Caco-2 (cell line): ENCODE data around the gene TRPM5. TPM values are rescaled to one million over a fixed set of nuclear protein-coding genes. Genes with fewer than 3 reads are reported as not detected.

Experiments used
- BruUV-seq: library from RNA; stranded (reverse); fragments of 400-500 nt; replicated peaks from 2 replicates; lab custom pipeline; 2021; lab: Mats Ljungman, UMichigan
- CTCF ChIA-PET: fragments of 300-600 bp; sonication (Branson Sonifier 250); formaldehyde crosslinking; loops from one replicate; lab custom pipeline; 2022; ENCODE audit warnings: antibody characterized with exemption; lab: Charles Lee
- POLR2A ChIA-PET: fragments of 300-600 bp; sonication (Branson Sonifier 250); formaldehyde crosslinking; loops from one replicate; lab custom pipeline; 2022; ENCODE audit warnings: antibody characterized with exemption; lab: Charles Lee
- DNase-seq, 2 experiments: peaks; one replicate each; pipeline versions ENCODE4 v3.0.0 to v3.0.0-alpha.2; 2020 to 2022
- H3K27me3 ChIP-seq: replicated peaks from 2 replicates; pipeline ENCODE4 v1.6.0; 2011; ENCODE audit warnings: low read length; ENCODE audit not compliant: control insufficient read depth, insufficient read depth
- H3K36me3 ChIP-seq: 2 replicates; pipeline ENCODE4 v1.5.1; 2011; ENCODE audit warnings: low read length; ENCODE audit not compliant: control insufficient read depth, insufficient read depth
- H3K4me1 ChIP-seq: fragments of 250-450 bp; sonication (Bioruptor Pico); 2 replicates; pipeline ENCODE4 v1.5.1; 2020; ENCODE audit warnings: mild to moderate bottlenecking
- H3K4me3 ChIP-seq: 2 replicates; pipeline ENCODE4 v1.5.1; 2011; ENCODE audit warnings: low read depth, mild to moderate bottlenecking, control low read depth, low read length
- H3K9me3 ChIP-seq: fragments of 250-450 bp; sonication (Bioruptor Pico); 2 replicates; pipeline ENCODE4 v1.5.1; 2020; ENCODE audit warnings: mild to moderate bottlenecking, moderate library complexity
- H3K27ac Mint-ChIP-seq: one replicate; pipeline ENCODE4 v1.8.0; 2022; ENCODE audit warnings: mixed read lengths; ENCODE audit not compliant: unreplicated experiment
- H3K27me3 Mint-ChIP-seq: one replicate; pipeline ENCODE4 v1.8.0; 2022; ENCODE audit warnings: mixed read lengths; ENCODE audit not compliant: insufficient read depth, unreplicated experiment
- H3K36me3 Mint-ChIP-seq: one replicate; pipeline ENCODE4 v1.8.0; 2022; ENCODE audit warnings: mild to moderate bottlenecking, mixed read lengths; ENCODE audit not compliant: insufficient read depth, unreplicated experiment
- H3K4me1 Mint-ChIP-seq: one replicate; pipeline ENCODE4 v1.8.0; 2022; ENCODE audit warnings: low read depth, mixed read lengths; ENCODE audit not compliant: unreplicated experiment
- H3K4me3 Mint-ChIP-seq: one replicate; pipeline ENCODE4 v1.8.0; 2022; ENCODE audit warnings: mild to moderate bottlenecking, moderate library complexity, mixed read lengths; ENCODE audit not compliant: unreplicated experiment
- H3K9me3 Mint-ChIP-seq: one replicate; pipeline ENCODE4 v1.8.0; 2022; ENCODE audit warnings: mixed read lengths; ENCODE audit not compliant: unreplicated experiment
- intact Hi-C: fragments of 100-400 bp; cut with micrococcal nuclease; formaldehyde crosslinking; loops from one replicate; pipeline ENCODE4 v1.10.0; 2022; ENCODE audit not compliant: unreplicated experiment
- total RNA-seq: library from RNA; stranded (reverse); gene quantifications from 2 replicates; pipeline ENCODE4 v1.2.3, GENCODE V29; 2022
- TF ChIP-seq, protein P1 (sequence below), 2 experiments: fragments of 200-600 bp in 1 of 2; IDR thresholded peaks; 1 replicate in 1 of 2; 2 replicates in 1 of 2; pipeline versions ENCODE4 v1.5.1 to v1.8.0; 2011 to 2022; ENCODE audit warnings: antibody characterized with exemption in 1 of 2, control low read depth in 1 of 2, inconsistent platforms in 1 of 2, low read depth in 1 of 2, low read length in 1 of 2, mild to moderate bottlenecking in 1 of 2, moderate library complexity in 1 of 2; ENCODE audit not compliant: insufficient read depth in 1 of 2, severe bottlenecking in 1 of 2, unreplicated experiment in 1 of 2

Gene TRPM5
- total RNA-seq, 1 experiment from 2014 or later: not detected

GRCh38 chr11:2412323-2412722 lies 32.0 kb downstream of the TRPM5 start:
- Histone ChIP-seq H3K27me3 (no peaks in the 10 kb centered on the region), H3K4me3 (no peak overlapping the region), H3K36me3 (no peaks in the 10 kb centered on the region), H3K9me3 (no peaks in the 10 kb centered on the region), H3K4me1 (no peaks in the 10 kb centered on the region)
- no peaks in the 10 kb centered on the region for H3K4me1 Mint-ChIP-seq
- intact Hi-C loops: no loop called here
- no peaks in the 10 kb centered on the region for H3K9me3 Mint-ChIP-seq
- no peaks in the 10 kb centered on the region for H3K27me3 Mint-ChIP-seq
- DNase-seq: no peak
- ChIA-PET CTCF (interaction anchor here (0.6 kb wide), 1 partner anchor 513 kb away, joined by 3 read pairs; no protein-coding TSS in a partner anchor), POLR2A (no interaction called here)
- no peak overlapping the region for H3K27ac Mint-ChIP-seq
- no TSS peak for BruUV-seq
- TF ChIP-seq, protein P1, sequence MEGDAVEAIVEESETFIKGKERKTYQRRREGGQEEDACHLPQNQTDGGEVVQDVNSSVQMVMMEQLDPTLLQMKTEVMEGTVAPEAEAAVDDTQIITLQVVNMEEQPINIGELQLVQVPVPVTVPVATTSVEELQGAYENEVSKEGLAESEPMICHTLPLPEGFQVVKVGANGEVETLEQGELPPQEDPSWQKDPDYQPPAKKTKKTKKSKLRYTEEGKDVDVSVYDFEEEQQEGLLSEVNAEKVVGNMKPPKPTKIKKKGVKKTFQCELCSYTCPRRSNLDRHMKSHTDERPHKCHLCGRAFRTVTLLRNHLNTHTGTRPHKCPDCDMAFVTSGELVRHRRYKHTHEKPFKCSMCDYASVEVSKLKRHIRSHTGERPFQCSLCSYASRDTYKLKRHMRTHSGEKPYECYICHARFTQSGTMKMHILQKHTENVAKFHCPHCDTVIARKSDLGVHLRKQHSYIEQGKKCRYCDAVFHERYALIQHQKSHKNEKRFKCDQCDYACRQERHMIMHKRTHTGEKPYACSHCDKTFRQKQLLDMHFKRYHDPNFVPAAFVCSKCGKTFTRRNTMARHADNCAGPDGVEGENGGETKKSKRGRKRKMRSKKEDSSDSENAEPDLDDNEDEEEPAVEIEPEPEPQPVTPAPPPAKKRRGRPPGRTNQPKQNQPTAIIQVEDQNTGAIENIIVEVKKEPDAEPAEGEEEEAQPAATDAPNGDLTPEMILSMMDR (IDR thresholded peaks at IDR 0.05; ENCODE audit: insufficient read depth in 1 of 2, low read depth in 1 of 2, low read length in 1 of 2, severe bottlenecking in 1 of 2, unreplicated experiment in 1 of 2): no peak
- H3K4me3 Mint-ChIP-seq: no peak overlapping the region
- no peaks in the 10 kb centered on the region for H3K36me3 Mint-ChIP-seq

GRCh38 chr11:2411446-2412305 lies 32.6 kb downstream of the TRPM5 start:
- TF ChIP-seq, protein P1 (IDR thresholded peaks at IDR 0.05; ENCODE audit: insufficient read depth in 1 of 2, low read depth in 1 of 2, low read length in 1 of 2, severe bottlenecking in 1 of 2, unreplicated experiment in 1 of 2): no peak
- Histone ChIP-seq H3K4me1 (no peaks in the 10 kb centered on the region), H3K27me3 (no peaks in the 10 kb centered on the region), H3K9me3 (no peaks in the 10 kb centered on the region), H3K36me3 (no peaks in the 10 kb centered on the region), H3K4me3 (no peak overlapping the region)
- no peak overlapping the region for H3K4me3 Mint-ChIP-seq
- H3K27ac Mint-ChIP-seq: no peak overlapping the region
- CTCF ChIA-PET: interaction anchor here (0.6 kb wide), 1 partner anchor 514 kb away, joined by 3 read pairs; no protein-coding TSS in a partner anchor
- intact Hi-C loops: no loop called here
- H3K9me3 Mint-ChIP-seq: no peaks in the 10 kb centered on the region
- no peak for DNase-seq
- no peaks in the 10 kb centered on the region for H3K36me3 Mint-ChIP-seq
- no TSS peak for BruUV-seq
- POLR2A ChIA-PET: no interaction called here
- no peaks in the 10 kb centered on the region for H3K4me1 Mint-ChIP-seq
- H3K27me3 Mint-ChIP-seq: no peaks in the 10 kb centered on the region

DNA sequence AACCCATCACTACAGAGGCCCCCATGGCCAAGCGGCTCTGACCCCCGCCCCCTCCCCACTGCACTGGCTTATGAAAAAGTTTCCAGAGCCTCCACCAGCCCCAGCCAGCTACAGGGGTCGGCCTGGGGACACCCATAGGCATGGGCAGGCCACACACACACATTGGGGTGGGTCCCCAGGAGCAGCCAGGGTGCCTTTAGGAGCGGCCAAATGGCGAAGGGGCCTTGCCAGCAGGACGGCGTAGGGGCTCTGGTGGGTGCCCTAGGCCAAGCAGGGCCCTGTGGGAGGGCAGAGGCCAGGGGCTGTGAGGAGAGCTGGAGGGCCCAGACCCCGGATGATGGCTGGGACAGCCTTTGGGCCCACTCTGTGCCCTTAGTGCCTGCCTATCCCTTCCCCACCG lies 33.7 kb downstream of the TRPM5 start:
- TF ChIP-seq, protein P1 (IDR thresholded peaks at IDR 0.05; ENCODE audit: insufficient read depth in 1 of 2, low read depth in 1 of 2, low read length in 1 of 2, severe bottlenecking in 1 of 2, unreplicated experiment in 1 of 2): no peak

More for the DNA sequence above, 33.7 kb downstream of the TRPM5 start:
- no peaks in the 10 kb centered on the region for H3K9me3 ChIP-seq
- H3K4me3 ChIP-seq: no peak overlapping the region
- Mint-ChIP-seq H3K27me3 (no peaks in the 10 kb centered on the region), H3K36me3 (peaks cover 1% of the 10 kb centered on the region), H3K9me3 (no peaks in the 10 kb centered on the region), H3K4me1 (no peaks in the 10 kb centered on the region), H3K4me3 (no peak overlapping the region), H3K27ac (no peak overlapping the region)
- H3K27me3 ChIP-seq: no peaks in the 10 kb centered on the region
- ChIA-PET POLR2A (no interaction called here), CTCF (interaction anchor here (0.9 to 1.4 kb wide), 2 partner anchors 9 to 213 kb away, joined by 3 read pairs; no protein-coding TSS in a partner anchor)
- no TSS peak for BruUV-seq
- intact Hi-C loops: no loop called here
- H3K4me1 ChIP-seq: no peaks in the 10 kb centered on the region
- DNase-seq: no peak
- no peaks in the 10 kb centered on the region for H3K36me3 ChIP-seq
